Suprapubic skin (tissue), 3 donors: ENCODE data around the gene ITLN2.

Experiments used
- CTCF ChIP-seq, 2 donors: fragments of 200-600 bp in 1 of 2; fragments of 450-650 bp in 1 of 2; sonication (generic) in 1 of 2; IDR thresholded peaks; one replicate each; pipeline ENCODE4 v1.5.1; 2016 to 2019; ENCODE audit warnings: antibody characterized with exemption in 2 of 2, mild to moderate bottlenecking in 1 of 2, moderate library complexity in 1 of 2
- POLR2A ChIP-seq, 2 donors: fragments of 450-650 bp; IDR thresholded peaks; one replicate each; pipeline ENCODE4 v1.6.1; 2017; ENCODE audit warnings: antibody characterized with exemption in 2 of 2, mild to moderate bottlenecking in 2 of 2, moderate library complexity in 2 of 2

- TF ChIP-seq CTCF (IDR thresholded peaks at IDR 0.05) (no peak), POLR2A (IDR thresholded peaks at IDR 0.05) (no peak)
Measured at GRCh38 chr1:160981584-160982411, 27.2 kb upstream of the ITLN2 start.
